T-helper 2 cell treated with Interferon-gamma antibody and Interleukin-4, amounts not matched to agents 100 ng/mL and 5 ng/mL, for 36 hours (primary cell): ENCODE data around the gene TNFRSF21. TPM values are rescaled to one million over a fixed set of nuclear protein-coding genes. Genes with fewer than 3 reads are reported as not detected.
"Not testable (repeated sequence)": the region's sequence is repeated elsewhere in the genome, so short reads cannot be mapped to it uniquely, and the experiment has no call there.

ENCODE experiments used
- intact Hi-C: fragments of 100-400 bp; cut with micrococcal nuclease; formaldehyde crosslinking; loops from one replicate; pipeline ENCODE4 v1.15.1; 2023
- total RNA-seq: library from RNA; stranded (reverse); gene quantifications from 2 replicates; pipeline ENCODE4 v1.2.3, GENCODE V29; 2022

The TNFRSF21 gene
- total RNA-seq = 0.16 and 0.20 TPM in 2 replicates

GRCh38 chr6:47309291-47310130 lies at the start of gene TNFRSF21:
TSS of gene TNFRSF21 (minus strand) at chr6:47309905. CDS start at chr6:47309511, 394 bp downstream.
- intact Hi-C loops = loop anchor here (1.0 to 10.0 kb wide), 4 partner anchors 103 to 460 kb away; partner anchors contain the start of gene CD2AP

DNA sequence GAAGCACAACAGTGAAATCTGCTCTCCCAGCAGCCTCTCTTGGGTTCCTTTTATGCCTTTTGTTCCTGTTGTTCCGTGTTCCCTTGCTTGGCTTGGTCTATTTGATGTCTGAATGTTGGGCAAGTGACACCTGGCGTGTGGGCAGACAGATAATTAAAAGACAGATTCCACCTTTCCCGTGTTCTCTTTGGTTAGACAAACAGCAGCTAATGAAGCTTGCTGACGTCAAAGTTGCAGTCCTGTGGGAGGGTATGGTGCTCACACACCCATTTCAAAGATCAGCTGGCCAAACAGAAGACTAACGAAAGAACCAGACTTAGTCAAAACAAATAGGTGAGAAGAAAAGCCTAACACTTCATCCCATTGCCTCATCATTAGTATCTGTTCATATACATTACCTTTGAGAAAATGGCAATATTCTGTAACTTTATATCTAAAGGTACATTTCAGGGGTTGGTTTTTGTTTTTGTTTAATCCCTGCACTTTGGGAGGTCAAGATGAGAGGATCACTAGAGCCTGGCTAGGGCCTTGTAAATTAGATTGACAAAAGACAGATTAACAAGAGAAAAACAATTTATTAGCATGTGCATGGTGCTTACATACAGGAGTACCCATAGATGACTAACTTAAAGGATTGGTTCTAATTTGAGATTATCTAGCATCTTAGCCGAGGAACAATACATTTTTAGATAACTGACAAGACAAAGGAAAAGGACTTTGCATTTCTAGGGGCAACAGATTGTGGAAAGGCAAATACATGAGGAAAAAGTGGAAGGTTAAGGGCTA lies 48.9 kb upstream of the TNFRSF21 start:
- intact Hi-C loops = no loop called here

GRCh38 chr6:47357827-47358226 lies 48.1 kb upstream of the TNFRSF21 start:
- intact Hi-C loops = no loop called here

DNA sequence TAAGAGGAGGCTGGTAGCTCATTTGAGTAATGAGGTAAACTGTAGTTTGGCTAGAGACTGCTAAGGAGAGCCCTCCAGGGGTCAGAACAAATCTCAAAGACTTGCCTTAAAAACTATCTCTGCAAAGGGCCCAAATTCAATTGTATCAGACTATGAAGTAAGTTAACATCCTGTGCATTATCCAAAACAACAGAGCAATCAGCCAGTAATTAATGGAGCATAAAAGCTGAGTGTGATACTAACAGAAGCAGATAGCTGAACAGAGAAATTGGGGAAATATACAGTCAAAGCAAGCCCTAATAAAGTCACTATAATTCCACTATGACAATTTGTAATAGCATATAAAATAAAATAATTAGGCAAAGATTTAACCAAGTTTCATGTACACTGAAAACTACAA lies 45.8 kb upstream of the TNFRSF21 start:
- intact Hi-C loops = no loop called here

DNA sequence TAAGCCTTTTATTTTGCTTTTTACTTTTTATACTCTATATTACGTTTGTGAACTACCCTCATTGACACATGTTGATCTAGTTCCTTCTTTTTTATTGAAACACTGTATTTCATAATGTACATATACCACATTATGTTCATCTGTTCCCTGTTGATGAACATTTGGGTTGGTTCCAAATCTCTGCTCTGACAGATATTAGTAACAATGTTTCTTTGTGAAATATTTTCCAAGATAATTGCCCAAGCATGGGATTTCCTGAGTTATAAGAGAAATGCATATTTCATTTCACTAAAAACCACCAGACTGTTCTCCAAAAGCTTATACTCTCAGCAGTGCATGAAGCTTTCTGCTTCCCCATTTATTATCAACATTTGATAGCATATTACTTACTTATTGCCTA lies 44.2 kb upstream of the TNFRSF21 start:
- intact Hi-C loops = no loop called here

DNA sequence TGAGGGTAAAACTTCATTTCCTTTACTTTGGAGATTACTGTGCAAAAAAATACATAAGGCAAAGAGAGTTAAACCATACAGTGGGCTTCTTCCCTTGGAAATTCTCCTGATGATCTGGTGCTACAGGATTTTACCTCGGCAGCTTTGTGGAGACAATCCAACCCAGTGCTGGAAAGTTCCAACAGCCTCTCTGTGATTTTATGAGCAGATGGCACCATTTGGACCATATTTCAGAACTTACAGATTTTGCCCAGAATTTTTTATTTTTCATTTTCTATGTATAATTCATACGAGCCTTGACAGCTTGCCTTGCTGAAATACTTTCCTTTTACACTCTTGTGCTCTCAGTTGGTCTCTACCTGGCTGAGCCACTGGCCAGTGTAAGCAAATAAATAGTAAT lies 43.3 kb upstream of the TNFRSF21 start:
- intact Hi-C loops = no loop called here

- intact Hi-C loops = no loop called here
These were observed 42.7 kb upstream of the TNFRSF21 start for GRCh38 chr6:47352194-47352920.

GRCh38 chr6:47351621-47352020 lies 41.9 kb upstream of the TNFRSF21 start:
- intact Hi-C loops = no loop called here

- intact Hi-C loops = no loop called here
These were observed 40.2 kb upstream of the TNFRSF21 start for GRCh38 chr6:47349931-47350330.

- intact Hi-C loops = no loop called here
These were observed 38.7 kb upstream of the TNFRSF21 start for GRCh38 chr6:47348316-47348863.

- intact Hi-C loops = no loop called here
These were observed 36.1 kb upstream of the TNFRSF21 start for GRCh38 chr6:47345761-47346160.

GRCh38 chr6:47344022-47344421 lies 34.3 kb upstream of the TNFRSF21 start:
- intact Hi-C loops = no loop called here

GRCh38 chr6:47343600-47343999 lies 33.9 kb upstream of the TNFRSF21 start:
- intact Hi-C loops = no loop called here

DNA sequence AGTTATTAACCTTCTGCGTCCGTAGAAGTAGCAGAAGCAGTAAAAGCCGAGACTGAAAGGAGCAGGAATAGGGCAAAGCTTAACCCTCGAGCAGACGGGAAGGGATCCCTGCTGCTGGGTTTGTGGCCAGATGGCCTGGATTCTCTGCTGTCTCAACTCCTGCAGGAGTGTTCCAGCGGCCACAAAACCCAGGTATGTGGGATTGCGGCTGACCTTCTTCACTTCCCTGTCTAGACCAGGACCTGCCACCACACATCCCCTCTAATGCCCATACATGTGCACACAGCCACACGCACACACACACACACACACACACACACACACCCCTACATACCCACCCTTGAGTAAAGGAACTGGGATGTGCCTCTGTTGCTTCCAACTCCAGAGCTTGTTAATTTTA lies 33.1 kb upstream of the TNFRSF21 start:
- intact Hi-C loops = no loop called here

GRCh38 chr6:47337519-47337918 lies 27.8 kb upstream of the TNFRSF21 start:
- intact Hi-C loops = no loop called here

GRCh38 chr6:47336334-47336733 lies 26.6 kb upstream of the TNFRSF21 start:
- intact Hi-C loops = no loop called here

- intact Hi-C loops = no loop called here
These were observed 25.8 kb upstream of the TNFRSF21 start for GRCh38 chr6:47335466-47335865.

GRCh38 chr6:47334334-47334733 lies 24.6 kb upstream of the TNFRSF21 start:
- intact Hi-C loops = no loop called here

- intact Hi-C loops = not testable (repeated sequence)
These were observed 18.9 kb upstream of the TNFRSF21 start for GRCh38 chr6:47328606-47329005.

- intact Hi-C loops = not testable (repeated sequence)
These were observed 18.4 kb upstream of the TNFRSF21 start for GRCh38 chr6:47328139-47328538.

GRCh38 chr6:47323887-47324286 lies 14.2 kb upstream of the TNFRSF21 start:
- intact Hi-C loops = no loop called here
